Osteocyte (in vitro differentiated cells): ENCODE results near the gene RIMS3. TPM values are rescaled to one million over a fixed set of nuclear protein-coding genes. Genes with fewer than 3 reads are reported as not detected.

Experiments
- total RNA-seq: library from RNA; stranded (reverse); gene quantifications from 2 replicates; pipeline ENCODE4 v1.2.1, GENCODE V29; 2021

RIMS3 gene
- total RNA-seq, 1 donor from 2014 or later, result 16.5 TPM

Other genes starting within 250 kb of the RIMS3 start
- gene ZFP69B, start 215.2 kb downstream of the RIMS3 start, total RNA-seq, result 6.7 TPM in 2 replicates
- 3.7 and 4.9 TPM in 2 replicates for gene ZFP69, start 188.4 kb downstream of the RIMS3 start, total RNA-seq
- gene EXO5, start 156.9 kb downstream of the RIMS3 start, total RNA-seq, result 9.7 and 10.0 TPM in 2 replicates
- 4.7 and 5.4 TPM in 2 replicates for gene ZNF684, start 134.0 kb downstream of the RIMS3 start, total RNA-seq
- 49.0 and 53.4 TPM in 2 replicates for gene NFYC, start 26.0 kb upstream of the RIMS3 start, total RNA-seq
- 0.51 and 0.63 TPM in 2 replicates for gene KCNQ4, start 118.1 kb upstream of the RIMS3 start, total RNA-seq
- gene CITED4, start 196.7 kb upstream of the RIMS3 start, total RNA-seq, result 23.4 and 26.0 TPM in 2 replicates